GM12864 (cell line): ENCODE data around the gene FBP1.

Experiments
- DNase-seq: peaks from one replicate; pipeline ENCODE4 v3.0.0-alpha.2; 2011; ENCODE audit warnings: low read depth
- H3K4me3 ChIP-seq: 2 replicates; pipeline ENCODE4 v1.5.1; 2011; ENCODE audit warnings: mild to moderate bottlenecking, low read depth, low read length, control low read depth
- CTCF ChIP-seq: IDR thresholded peaks from 2 replicates; pipeline ENCODE4 v1.5.1; 2011; ENCODE audit warnings: low read depth, mild to moderate bottlenecking, moderate library complexity, low read length, control low read depth, inconsistent platforms; ENCODE audit errors: missing control alignments

The FBP1 gene

GRCh38 chr9:94584555-94584954 is 54.8 kb downstream of the FBP1 start:
- no peak overlapping the region for H3K4me3 ChIP-seq
- no peak for DNase-seq
- TF ChIP-seq CTCF, result no peak

- TF ChIP-seq CTCF, result no peak
- DNase-seq, result no peak
- no peak overlapping the region for H3K4me3 ChIP-seq
Measured at GRCh38 chr9:94581728-94582127, 57.6 kb downstream of the FBP1 start.

- no peak for TF ChIP-seq CTCF
- no peak overlapping the region for H3K4me3 ChIP-seq
- no peak for DNase-seq
Measured at GRCh38 chr9:94577571-94577970, 61.7 kb downstream of the FBP1 start.

GRCh38 chr9:94577036-94577435 is 62.3 kb downstream of the FBP1 start:
- no peak for DNase-seq
- H3K4me3 ChIP-seq, result no peak overlapping the region
- TF ChIP-seq CTCF, result no peak

- no peak overlapping the region for H3K4me3 ChIP-seq
- TF ChIP-seq CTCF, result no peak
- DNase-seq, result no peak
Measured at GRCh38 chr9:94576131-94576530, 63.2 kb downstream of the FBP1 start.

- no peak overlapping the region for H3K4me3 ChIP-seq
- DNase-seq, result no peak
- TF ChIP-seq CTCF, result no peak
Measured at GRCh38 chr9:94568972-94569712, 70.2 kb downstream of the FBP1 start.

- no peak overlapping the region for H3K4me3 ChIP-seq
- no peak for TF ChIP-seq CTCF
- no peak for DNase-seq
Measured at GRCh38 chr9:94568250-94568889, 70.9 kb downstream of the FBP1 start.
